Measurements from ENCODE around the gene BCAP31.
A peak's percentile ranks its signal among the peaks of the same experiment; 100 is the strongest.

Gene BCAP31

GRCh38 chrX:153724252-153725038 lies at the start of gene BCAP31, which contains the start of gene ABCD1:
Gene BCAP31, minus strand, starts transcription at chrX:153724387. Its CDS starts 1,143 bp downstream, at chrX:153723244.
Gene ABCD1, plus strand, starts transcription at chrX:153724856. Its CDS starts 411 bp downstream, at chrX:153725267.
- peak; percentile 74 for DNase-seq (ENCODE audit: low read depth)

- DNase-seq (ENCODE audit: low read depth), result no peak
These were observed 49.0 kb upstream of the BCAP31 start for GRCh38 chrX:153773218-153773611.

GRCh38 chrX:153772316-153773217 lies 48.4 kb upstream of the BCAP31 start:
- DNase-seq (ENCODE audit: low read depth), result no peak

GRCh38 chrX:153771415-153772315 lies 47.5 kb upstream of the BCAP31 start:
- no peak for DNase-seq (ENCODE audit: low read depth)

GRCh38 chrX:153770601-153771414 lies 46.6 kb upstream of the BCAP31 start:
- DNase-seq (ENCODE audit: low read depth), result no peak

GRCh38 chrX:153769865-153770600 lies 45.8 kb upstream of the BCAP31 start:
- no peak for DNase-seq (ENCODE audit: low read depth)

GRCh38 chrX:153769158-153769864 lies 45.1 kb upstream of the BCAP31 start:
- no peak for DNase-seq (ENCODE audit: low read depth)

- DNase-seq (ENCODE audit: low read depth), result no peak
These were observed 44.3 kb upstream of the BCAP31 start for GRCh38 chrX:153768311-153769157.

- no peak for DNase-seq (ENCODE audit: low read depth)
These were observed 43.5 kb upstream of the BCAP31 start for GRCh38 chrX:153767674-153768055.

- no peak for DNase-seq (ENCODE audit: low read depth)
These were observed 42.9 kb upstream of the BCAP31 start for GRCh38 chrX:153766871-153767673.

- no peak for DNase-seq (ENCODE audit: low read depth)
These were observed 42.1 kb upstream of the BCAP31 start for GRCh38 chrX:153766098-153766817.

GRCh38 chrX:153765138-153766079 lies 41.2 kb upstream of the BCAP31 start:
- peak; percentile 67 for DNase-seq (ENCODE audit: low read depth)

GRCh38 chrX:153764786-153765137 lies 40.6 kb upstream of the BCAP31 start:
- no peak for DNase-seq (ENCODE audit: low read depth)

- DNase-seq (ENCODE audit: low read depth), result no peak
These were observed 40.0 kb upstream of the BCAP31 start, which contains the start of gene PLXNB3 for GRCh38 chrX:153763989-153764755. Gene PLXNB3, plus strand, starts transcription at chrX:153764249. Its CDS starts 1,287 bp downstream, at chrX:153765536.

- no peak for DNase-seq (ENCODE audit: low read depth)
These were observed 39.2 kb upstream of the BCAP31 start for GRCh38 chrX:153763298-153763932.

Data from CMK (cell line).